Body of pancreas (tissue), 4 donors: ENCODE data around the gene SGMS1.

Experiments used
- CTCF ChIP-seq, 7 experiments: fragments of 450-650 bp in 4 of 7; fragments of 200-600 bp in 3 of 7; sonication (generic) in 3 of 7; IDR thresholded peaks; one replicate each; pipeline ENCODE4 v1.5.1; 2016 to 2019; ENCODE audit warnings: antibody characterized with exemption in 7 of 7
- POLR2A ChIP-seq, 3 donors: fragments of 450-650 bp; IDR thresholded peaks; one replicate each; pipeline ENCODE4 v1.6.1; 2016; ENCODE audit warnings: antibody characterized with exemption in 3 of 3, mild to moderate bottlenecking in 2 of 3

- TF ChIP-seq CTCF (IDR thresholded peaks at IDR 0.05) (no peak), POLR2A (IDR thresholded peaks at IDR 0.05) (no peak)
These were observed 110.9 kb downstream of the SGMS1 start for GRCh38 chr10:50512743-50513416.
